Muscle layer of duodenum (tissue), 2 donors: ENCODE measurements around the gene NAXD.
"Not testable (repeated sequence)": the region's sequence is repeated elsewhere in the genome, so short reads cannot be mapped to it uniquely, and the experiment has no call there.

Experiments
- H3K27ac ChIP-seq: one replicate; pipeline ENCODE4 v1.7.0; 2013; ENCODE audit warnings: mild to moderate bottlenecking, low read length
- H3K27me3 ChIP-seq: one replicate; pipeline ENCODE4 v1.7.0; 2013; ENCODE audit warnings: low read depth, mild to moderate bottlenecking, control low read depth, low read length
- H3K36me3 ChIP-seq, 2 donors: one replicate each; pipeline ENCODE4 v1.7.0; 2013; ENCODE audit warnings: low read length in 2 of 2, control low read depth in 1 of 2, mild to moderate bottlenecking in 1 of 2; ENCODE audit not compliant: insufficient read depth in 2 of 2, control insufficient read depth in 1 of 2
- H3K4me1 ChIP-seq, 2 donors: one replicate each; pipeline ENCODE4 v1.7.0; 2013; ENCODE audit warnings: low read length in 2 of 2, mild to moderate bottlenecking in 2 of 2, control low read depth in 1 of 2, moderate library complexity in 1 of 2; ENCODE audit not compliant: insufficient read depth in 2 of 2, control insufficient read depth in 1 of 2
- H3K4me3 ChIP-seq, 2 donors: one replicate each; pipeline ENCODE4 v1.7.0; 2013; ENCODE audit warnings: low read length in 2 of 2, low read depth in 1 of 2, mild to moderate bottlenecking in 1 of 2
- H3K9me3 ChIP-seq, 2 donors: one replicate each; pipeline ENCODE4 v1.7.0; 2013; ENCODE audit warnings: low read length in 2 of 2, control low read depth in 1 of 2, mild to moderate bottlenecking in 1 of 2; ENCODE audit not compliant: control insufficient read depth in 1 of 2
- donor health status: healthy.

NAXD gene

GRCh38 chr13:110615322-110616102 is at the start of gene NAXD:
Gene NAXD, plus strand, starts transcription at chr13:110615545. Its CDS starts 57 bp downstream, at chr13:110615602.
- Histone ChIP-seq H3K27me3 (no peaks in the 10 kb centered on the region), H3K36me3 (peaks cover 0 to 7% of the 10 kb centered on the region in 2 donors), H3K27ac (peak within 1 kb of the TSS; percentile 92), H3K4me3 (peak within 1 kb of the TSS; percentile 77 to 83), H3K9me3 (no peaks in the 10 kb centered on the region), H3K4me1 (peaks cover 14 to 37% of the 10 kb centered on the region in 2 donors)

GRCh38 chr13:110566171-110566570 is 49.2 kb upstream of the NAXD start:
- H3K27ac ChIP-seq: no peak overlapping the region
- H3K27me3 ChIP-seq: no peaks in the 10 kb centered on the region
- no peaks in the 10 kb centered on the region for H3K36me3 ChIP-seq
- peaks cover 0 to 14% of the 10 kb centered on the region in 2 donors for H3K4me1 ChIP-seq
- H3K4me3 ChIP-seq: no peak overlapping the region
- H3K9me3 ChIP-seq: no peaks in the 10 kb centered on the region

GRCh38 chr13:110568612-110569011 is 46.7 kb upstream of the NAXD start:
- Histone ChIP-seq H3K9me3 (no peaks in the 10 kb centered on the region), H3K4me1 (peaks cover 0 to under 1% of the 10 kb centered on the region in 2 donors), H3K27ac (no peak overlapping the region), H3K36me3 (no peaks in the 10 kb centered on the region), H3K4me3 (no peak overlapping the region), H3K27me3 (no peaks in the 10 kb centered on the region)

GRCh38 chr13:110569962-110570361 is 45.4 kb upstream of the NAXD start:
- H3K9me3 ChIP-seq, H3K4me1 ChIP-seq, H3K27ac ChIP-seq, H3K36me3 ChIP-seq, H3K4me3 ChIP-seq, H3K27me3 ChIP-seq: not testable (repeated sequence)

- H3K4me3 ChIP-seq: no peak overlapping the region
- H3K27ac ChIP-seq: no peak overlapping the region
- no peaks in the 10 kb centered on the region for H3K36me3 ChIP-seq
- no peaks in the 10 kb centered on the region for H3K27me3 ChIP-seq
- no peaks in the 10 kb centered on the region for H3K9me3 ChIP-seq
- H3K4me1 ChIP-seq: no peaks in the 10 kb centered on the region
These were observed 44.5 kb upstream of the NAXD start for GRCh38 chr13:110570886-110571285.

GRCh38 chr13:110571896-110572777 is 43.2 kb upstream of the NAXD start:
- no peak overlapping the region for H3K27ac ChIP-seq
- no peaks in the 10 kb centered on the region for H3K9me3 ChIP-seq

GRCh38 chr13:110572778-110573118 is 42.6 kb upstream of the NAXD start:
- Histone ChIP-seq H3K27ac (no peak overlapping the region), H3K4me1 (no peaks in the 10 kb centered on the region), H3K9me3 (no peaks in the 10 kb centered on the region), H3K4me3 (no peak overlapping the region), H3K27me3 (no peaks in the 10 kb centered on the region), H3K36me3 (no peaks in the 10 kb centered on the region)

More at GRCh38 chr13:110571896-110572777, 43.2 kb upstream of the NAXD start:
- H3K36me3 ChIP-seq: no peaks in the 10 kb centered on the region
- no peaks in the 10 kb centered on the region for H3K4me1 ChIP-seq
- no peak overlapping the region for H3K4me3 ChIP-seq
- no peaks in the 10 kb centered on the region for H3K27me3 ChIP-seq

GRCh38 chr13:110574161-110574560 is 41.2 kb upstream of the NAXD start:
- H3K4me1 ChIP-seq: no peaks in the 10 kb centered on the region
- H3K27ac ChIP-seq: no peak overlapping the region
- H3K27me3 ChIP-seq: no peaks in the 10 kb centered on the region
- H3K36me3 ChIP-seq: no peaks in the 10 kb centered on the region
- no peaks in the 10 kb centered on the region for H3K9me3 ChIP-seq
- no peak overlapping the region for H3K4me3 ChIP-seq

- Histone ChIP-seq H3K4me1 (no peaks in the 10 kb centered on the region), H3K9me3 (no peaks in the 10 kb centered on the region), H3K27ac (no peak overlapping the region), H3K4me3 (no peak overlapping the region), H3K36me3 (no peaks in the 10 kb centered on the region), H3K27me3 (no peaks in the 10 kb centered on the region)
These were observed 39.8 kb upstream of the NAXD start for GRCh38 chr13:110575322-110576069.

- H3K4me3 ChIP-seq: no peak overlapping the region
- H3K36me3 ChIP-seq: no peaks in the 10 kb centered on the region
These were observed 39.3 kb upstream of the NAXD start for GRCh38 chr13:110576070-110576394.

More at GRCh38 chr13:110576070-110576394, 39.3 kb upstream of the NAXD start:
- H3K4me1 ChIP-seq: no peaks in the 10 kb centered on the region
- H3K27me3 ChIP-seq: no peaks in the 10 kb centered on the region
- H3K27ac ChIP-seq: no peak overlapping the region
- H3K9me3 ChIP-seq: no peaks in the 10 kb centered on the region
